Gastrocnemius medialis (tissue), 4 donors: ENCODE measurements around the gene SPACA7. TPM values are rescaled to one million over a fixed set of nuclear protein-coding genes. Genes with fewer than 3 reads are reported as not detected.

Experiments used
- ATAC-seq, 2 donors: fragments of 150-250 bp; one replicate each; pipeline ENCODE4 v1.9.1; 2016
- DNase-seq, 2 donors: peaks; one replicate each; pipeline ENCODE4 v3.0.0-alpha.2; 2019
- H3K27ac ChIP-seq, 4 donors: fragments of 200-600 bp; sonication (generic); 1 replicate in 1 of 4; 2 replicates in 3 of 4; pipeline ENCODE4 v1.5.1; 2016 to 2018; ENCODE audit warnings: mild to moderate bottlenecking in 2 of 4, moderate library complexity in 1 of 4
- H3K27me3 ChIP-seq, 3 donors: fragments of 200-600 bp; sonication (generic) in 2 of 3; 1 replicate in 1 of 3; 2 replicates in 2 of 3; pipeline versions ENCODE4 v1.5.1 to v1.6.0; 2016 to 2019; ENCODE audit warnings: mild to moderate bottlenecking in 1 of 3, moderate library complexity in 1 of 3
- H3K36me3 ChIP-seq, 2 donors: fragments of 200-600 bp; sonication (generic) in 1 of 2; one replicate each; pipeline ENCODE4 v1.5.1; 2017 to 2018
- H3K4me1 ChIP-seq, 2 donors: fragments of 200-600 bp; sonication (generic) in 1 of 2; one replicate each; pipeline ENCODE4 v1.5.1; 2016 to 2017; ENCODE audit warnings: mild to moderate bottlenecking in 2 of 2
- H3K4me3 ChIP-seq, 4 donors: fragments of 200-600 bp; sonication (generic) in 3 of 4; 1 replicate in 1 of 4; 2 replicates in 3 of 4; pipeline ENCODE4 v1.5.1; 2016 to 2019; ENCODE audit warnings: mild to moderate bottlenecking in 2 of 4
- H3K9me3 ChIP-seq, 3 donors: fragments of 200-600 bp; sonication (generic) in 2 of 3; 1 replicate in 1 of 3; 2 replicates in 2 of 3; pipeline ENCODE4 v1.5.1; 2016 to 2019
- POLR2A ChIP-seq, 2 donors: fragments of 450-650 bp; IDR thresholded peaks; one replicate each; pipeline ENCODE4 v1.6.1; 2017; ENCODE audit warnings: antibody characterized with exemption in 2 of 2, mild to moderate bottlenecking in 2 of 2, moderate library complexity in 2 of 2
- in situ Hi-C, 4 donors: fragments of 200-750 bp; cut with MboI; loops; one replicate each; pipeline versions ENCODE4 v1.15.0 to v1.8.0; 2017; ENCODE audit warnings: low sequenced_read_pairs in 4 of 4
- intact Hi-C: fragments of 100-400 bp; cut with DNase I; formaldehyde crosslinking; loops from one replicate; pipeline ENCODE4 v1.15.1; 2023; ENCODE audit warnings: low total_unique reads
- total RNA-seq, 4 donors: library from RNA; depleted of rRNA; stranded (reverse); fragments of >200 nt; gene quantifications; one replicate each; pipeline versions ENCODE4 v1.1.0 to v1.2.3, GENCODE V29; 2016
- TF ChIP-seq, protein P1 (sequence below), 5 experiments: fragments of 450-650 bp in 3 of 5; fragments of 200-600 bp in 2 of 5; sonication (generic) in 2 of 5; IDR thresholded peaks in 4 of 5; conservative IDR thresholded peaks in 1 of 5; 1 replicate in 4 of 5; 2 replicates in 1 of 5; pipeline ENCODE4 v1.5.1; 2016 to 2019; ENCODE audit warnings: antibody characterized with exemption in 5 of 5, mild to moderate bottlenecking in 3 of 5, moderate library complexity in 3 of 5

Gene SPACA7
- total RNA-seq, 4 donors from 2014 or later = not detected

DNA sequence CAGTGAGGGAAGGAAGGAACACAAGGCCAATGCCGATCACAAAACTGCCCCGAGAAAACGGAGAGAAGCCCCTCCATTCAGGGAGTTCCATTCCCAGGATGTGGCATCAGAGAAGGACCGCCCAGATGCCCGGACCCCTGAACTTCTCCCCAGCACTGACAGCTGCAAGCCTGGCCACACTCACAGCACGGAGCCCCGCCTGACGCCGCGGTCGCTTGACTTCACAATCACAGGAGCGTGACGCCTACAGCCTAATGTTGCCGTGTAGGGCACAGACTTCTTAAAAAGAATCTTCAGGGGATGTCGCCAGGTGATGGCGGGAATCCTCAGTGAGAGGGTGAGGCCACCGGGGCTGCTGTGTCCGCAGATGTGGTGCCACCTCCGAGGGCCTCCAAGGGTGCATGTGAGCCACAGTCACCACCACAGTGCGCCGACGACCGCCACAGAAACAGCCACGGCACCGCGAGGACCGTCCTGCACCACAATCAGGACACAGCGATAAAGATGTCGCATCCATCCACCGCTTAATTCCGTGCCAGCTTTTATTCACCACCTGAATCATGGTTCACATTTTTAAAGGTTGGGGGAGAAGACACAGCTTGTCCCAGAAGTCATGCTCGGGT, 77.2 kb downstream of the SPACA7 start:
- H3K36me3 ChIP-seq = no peaks in the 10 kb centered on the region
- DNase-seq (no peak), ATAC-seq (no peak)
- H3K27me3 ChIP-seq = no peaks in the 10 kb centered on the region
- in situ Hi-C loops = no loop called here
- no peaks in the 10 kb centered on the region for H3K4me1 ChIP-seq
- H3K9me3 ChIP-seq = no peaks in the 10 kb centered on the region
- intact Hi-C loops = no loop called here
- no peak overlapping the region for H3K27ac ChIP-seq
- no peak for TF ChIP-seq POLR2A (IDR thresholded peaks at IDR 0.05)
- TF ChIP-seq, protein P1, sequence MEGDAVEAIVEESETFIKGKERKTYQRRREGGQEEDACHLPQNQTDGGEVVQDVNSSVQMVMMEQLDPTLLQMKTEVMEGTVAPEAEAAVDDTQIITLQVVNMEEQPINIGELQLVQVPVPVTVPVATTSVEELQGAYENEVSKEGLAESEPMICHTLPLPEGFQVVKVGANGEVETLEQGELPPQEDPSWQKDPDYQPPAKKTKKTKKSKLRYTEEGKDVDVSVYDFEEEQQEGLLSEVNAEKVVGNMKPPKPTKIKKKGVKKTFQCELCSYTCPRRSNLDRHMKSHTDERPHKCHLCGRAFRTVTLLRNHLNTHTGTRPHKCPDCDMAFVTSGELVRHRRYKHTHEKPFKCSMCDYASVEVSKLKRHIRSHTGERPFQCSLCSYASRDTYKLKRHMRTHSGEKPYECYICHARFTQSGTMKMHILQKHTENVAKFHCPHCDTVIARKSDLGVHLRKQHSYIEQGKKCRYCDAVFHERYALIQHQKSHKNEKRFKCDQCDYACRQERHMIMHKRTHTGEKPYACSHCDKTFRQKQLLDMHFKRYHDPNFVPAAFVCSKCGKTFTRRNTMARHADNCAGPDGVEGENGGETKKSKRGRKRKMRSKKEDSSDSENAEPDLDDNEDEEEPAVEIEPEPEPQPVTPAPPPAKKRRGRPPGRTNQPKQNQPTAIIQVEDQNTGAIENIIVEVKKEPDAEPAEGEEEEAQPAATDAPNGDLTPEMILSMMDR (IDR thresholded peaks at IDR 0.05 in 4 of 5, conservative IDR thresholded peaks at IDR 0.05 in 1 of 5) = no peak
- no peak overlapping the region for H3K4me3 ChIP-seq

DNA sequence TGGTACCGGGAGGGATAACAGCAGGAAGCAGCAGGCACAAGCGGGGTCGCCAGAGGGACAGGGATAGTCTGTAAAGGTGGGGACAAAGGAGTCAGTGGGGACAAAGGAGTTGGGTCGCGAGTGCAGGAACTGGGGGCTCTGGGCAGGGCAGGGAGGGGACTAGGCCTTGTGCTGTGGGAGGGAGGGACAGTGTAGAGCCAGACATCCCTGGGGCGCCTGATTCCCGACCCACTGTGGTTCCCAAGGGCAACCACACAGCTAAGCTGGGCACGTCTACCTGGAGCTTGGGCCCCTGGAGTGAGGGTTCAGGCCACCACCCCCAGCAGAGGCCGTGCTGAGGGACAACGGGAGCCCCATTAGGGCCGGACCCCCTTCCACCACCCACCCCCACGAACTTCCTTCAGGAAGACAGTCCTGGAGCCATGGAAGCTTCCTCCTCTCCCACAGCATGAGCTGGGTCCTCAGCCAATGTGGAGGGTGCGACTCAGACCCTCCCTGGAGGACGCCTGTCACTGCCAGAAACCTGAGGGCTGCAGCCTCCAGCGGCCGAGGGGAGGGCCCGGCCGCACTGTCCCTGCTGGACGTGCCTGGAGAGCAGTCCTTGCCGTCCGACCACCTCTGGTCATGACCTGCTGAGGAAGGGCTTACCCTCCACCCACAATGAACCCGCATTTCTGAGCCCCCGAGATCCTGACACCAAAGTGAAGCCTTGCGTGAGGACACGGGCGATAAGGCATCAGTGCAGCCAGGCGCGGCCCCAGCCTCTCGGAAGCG, 77.9 kb downstream of the SPACA7 start:
- Histone ChIP-seq H3K4me3 (no peak overlapping the region), H3K4me1 (no peaks in the 10 kb centered on the region), H3K27me3 (no peaks in the 10 kb centered on the region), H3K27ac (no peak overlapping the region), H3K9me3 (no peaks in the 10 kb centered on the region), H3K36me3 (no peaks in the 10 kb centered on the region)
- in situ Hi-C loops = no loop called here
- no peak for DNase-seq
- TF ChIP-seq, protein P1 (IDR thresholded peaks at IDR 0.05 in 4 of 5, conservative IDR thresholded peaks at IDR 0.05 in 1 of 5) = no peak
- no peak for TF ChIP-seq POLR2A (IDR thresholded peaks at IDR 0.05)
- no peak for ATAC-seq
- intact Hi-C loops = no loop called here

DNA sequence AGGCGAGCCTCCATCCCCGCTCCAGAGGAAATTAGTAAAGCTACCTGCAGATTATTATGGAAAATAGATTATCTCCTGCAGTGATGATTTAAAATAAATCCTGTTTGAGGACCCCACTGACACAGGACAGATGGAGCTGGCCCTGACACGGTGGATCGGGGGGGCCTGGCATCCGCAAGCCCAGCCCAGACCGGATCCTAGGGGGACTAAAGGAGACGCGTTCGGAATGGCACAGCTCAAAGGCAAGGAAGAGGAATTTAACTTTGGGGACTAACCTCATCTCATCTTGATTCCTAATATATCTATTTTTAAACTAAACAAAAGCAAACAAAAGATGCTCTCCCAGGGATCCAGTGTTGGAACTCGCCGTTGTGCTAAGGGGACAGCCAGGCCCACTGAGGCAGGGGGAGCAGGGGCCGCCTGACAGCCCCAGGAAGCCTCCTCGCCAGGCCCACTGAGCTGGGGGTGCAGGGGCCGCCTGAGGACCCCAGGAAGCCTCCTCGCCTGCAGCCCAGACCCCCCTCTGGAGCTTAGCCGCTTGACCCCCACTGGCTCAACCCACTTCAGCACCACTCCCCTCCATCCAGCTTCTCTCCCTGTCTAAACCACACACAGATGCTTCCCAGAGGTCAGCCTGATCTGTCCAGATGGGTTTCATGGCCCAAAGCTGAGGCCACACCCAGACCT, 78.6 kb downstream of the SPACA7 start:
- in situ Hi-C loops = no loop called here
- Histone ChIP-seq H3K4me3 (no peak overlapping the region), H3K9me3 (no peaks in the 10 kb centered on the region), H3K36me3 (no peaks in the 10 kb centered on the region), H3K4me1 (no peaks in the 10 kb centered on the region), H3K27ac (no peak overlapping the region), H3K27me3 (no peaks in the 10 kb centered on the region)
- ATAC-seq (no peak), DNase-seq (no peak)
- intact Hi-C loops = no loop called here
- TF ChIP-seq, protein P1 (IDR thresholded peaks at IDR 0.05 in 4 of 5, conservative IDR thresholded peaks at IDR 0.05 in 1 of 5) = no peak
- TF ChIP-seq POLR2A (IDR thresholded peaks at IDR 0.05) = no peak

DNA sequence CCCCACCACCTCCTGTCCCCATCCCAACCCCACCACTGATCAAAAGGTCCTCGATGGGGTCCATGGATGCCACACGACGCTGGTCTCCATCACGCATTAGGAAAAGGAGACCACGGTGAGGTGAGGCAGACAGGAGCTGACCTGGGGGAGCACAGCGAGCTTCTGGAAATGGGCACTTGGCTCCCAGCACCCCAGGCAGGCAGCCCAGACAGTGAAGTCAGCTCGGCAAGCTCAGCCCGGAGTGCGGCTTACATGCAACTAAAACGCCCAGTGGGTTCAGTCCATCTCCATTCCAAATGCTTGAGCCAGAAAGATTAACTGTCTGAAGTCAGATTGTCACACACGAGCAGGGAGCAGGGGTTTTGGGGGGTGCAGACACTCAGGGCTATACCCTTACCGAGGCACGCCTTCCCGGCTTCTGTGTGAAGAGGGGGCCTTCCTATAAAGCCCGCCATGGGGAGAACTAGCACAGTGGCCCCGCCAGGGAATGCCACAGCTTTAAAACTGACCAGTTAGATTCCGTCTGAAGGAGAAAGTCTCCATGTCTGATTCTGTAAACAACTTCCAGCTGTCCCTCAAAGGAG, 79.4 kb downstream of the SPACA7 start:
- ATAC-seq (no peak), DNase-seq (no peak)
- Histone ChIP-seq H3K4me3 (no peak overlapping the region), H3K9me3 (no peaks in the 10 kb centered on the region), H3K27ac (no peak overlapping the region), H3K4me1 (no peaks in the 10 kb centered on the region), H3K36me3 (no peaks in the 10 kb centered on the region), H3K27me3 (no peaks in the 10 kb centered on the region)
- in situ Hi-C loops (no loop called here), intact Hi-C loops (no loop called here)
- TF ChIP-seq, protein P1 (IDR thresholded peaks at IDR 0.05 in 4 of 5, conservative IDR thresholded peaks at IDR 0.05 in 1 of 5) = no peak
- no peak for TF ChIP-seq POLR2A (IDR thresholded peaks at IDR 0.05)
